Stimulated activated CD4-positive, alpha-beta T cell treated with anti-CD3 and anti-CD28 coated beads, Interleukin-15, amount 100 ng/mL, for 1 hour (primary cell): ENCODE measurements around the gene OTOP3.

Experiments used
- DNase-seq, 2 donors: peaks; one replicate each; pipeline ENCODE4 v3.0.0-alpha.2; 2020; ENCODE audit warnings: low read depth in 1 of 2, low spot score in 1 of 2

Gene OTOP3

DNA sequence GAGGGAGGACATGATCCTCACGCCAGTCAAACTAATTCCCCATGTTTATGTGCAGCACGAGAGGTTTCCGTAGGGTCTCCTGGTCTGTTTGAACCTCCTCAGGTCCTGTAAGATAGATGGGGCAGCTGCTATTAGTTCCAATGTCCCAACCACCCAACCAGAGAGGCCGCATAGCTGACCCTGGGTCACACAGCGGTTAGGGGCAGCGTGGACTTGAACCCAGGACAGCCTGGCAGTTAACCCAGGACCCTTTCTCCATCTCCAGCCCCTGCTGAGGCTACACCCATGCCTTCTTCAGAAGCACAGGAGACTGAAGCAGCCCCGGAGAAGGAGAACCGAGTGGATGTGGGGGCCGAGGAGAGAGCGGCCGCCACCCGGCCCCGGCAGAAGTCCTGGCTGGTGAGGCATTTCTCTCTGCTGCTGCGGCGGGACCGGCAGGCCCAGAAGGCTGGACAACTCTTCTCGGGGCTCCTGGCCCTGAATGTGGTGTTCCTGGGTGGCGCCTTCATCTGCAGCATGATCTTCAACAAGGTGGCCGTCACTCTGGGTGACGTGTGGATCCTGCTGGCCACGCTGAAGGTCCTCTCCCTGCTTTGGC lies 5.5 kb downstream of the OTOP3 start:
- DNase-seq: no peak

DNA sequence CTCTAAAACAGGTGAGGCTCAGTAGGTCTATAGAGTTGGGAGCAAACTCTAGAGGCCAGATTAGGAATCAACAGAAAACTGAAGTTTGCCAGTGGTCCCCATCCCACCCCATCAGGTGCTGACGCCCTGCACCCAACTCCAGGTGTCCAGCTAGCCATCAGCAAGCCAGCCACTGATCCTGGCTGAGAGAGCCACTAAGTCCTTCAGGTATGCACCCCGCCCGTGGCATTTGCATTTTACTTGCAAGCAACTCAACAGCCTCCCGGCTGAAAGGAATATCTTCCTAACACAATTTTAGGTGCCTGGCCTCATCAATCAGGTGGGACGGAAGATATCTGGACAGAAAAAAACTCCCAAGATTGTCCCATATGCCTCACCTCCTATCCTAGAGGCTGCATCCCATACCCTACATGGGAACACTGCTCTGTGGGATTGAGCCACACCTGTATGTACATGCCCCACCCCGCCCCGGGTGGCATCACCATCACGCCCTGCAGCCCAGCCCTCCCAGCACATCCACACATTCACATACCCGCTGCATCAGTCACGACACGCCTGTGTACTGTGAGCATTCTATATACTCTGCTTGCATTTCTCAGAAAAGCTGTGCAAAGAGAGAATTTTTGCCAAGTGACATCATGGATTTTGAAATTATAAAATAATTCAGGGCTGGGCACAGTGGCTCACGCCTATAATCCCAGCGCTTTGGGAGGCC lies 8.3 kb downstream of the OTOP3 start:
- DNase-seq: no peak

DNA sequence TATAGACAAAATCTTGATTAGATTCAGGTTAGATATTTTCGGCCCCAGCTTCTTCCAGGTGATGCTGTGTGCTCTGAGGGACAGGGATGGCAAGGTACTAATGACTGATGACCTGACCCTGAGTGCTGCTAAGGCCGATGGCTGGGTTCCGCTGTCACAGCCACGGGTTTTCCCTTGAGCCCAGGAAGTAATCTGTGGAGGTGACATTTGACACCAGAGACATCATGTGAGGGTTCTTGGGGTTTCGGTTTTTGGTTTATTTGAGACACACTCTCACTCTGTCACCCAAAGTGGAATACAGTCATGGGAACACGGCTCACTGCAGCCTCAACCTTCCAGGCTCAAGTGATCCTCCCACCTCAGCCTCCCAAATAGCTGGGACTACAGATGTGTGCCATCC lies 9.8 kb downstream of the OTOP3 start:
- DNase-seq: no peak

- DNase-seq: no peak
Measured at GRCh38 chr17:74946641-74947040, 10.9 kb downstream of the OTOP3 start.

DNA sequence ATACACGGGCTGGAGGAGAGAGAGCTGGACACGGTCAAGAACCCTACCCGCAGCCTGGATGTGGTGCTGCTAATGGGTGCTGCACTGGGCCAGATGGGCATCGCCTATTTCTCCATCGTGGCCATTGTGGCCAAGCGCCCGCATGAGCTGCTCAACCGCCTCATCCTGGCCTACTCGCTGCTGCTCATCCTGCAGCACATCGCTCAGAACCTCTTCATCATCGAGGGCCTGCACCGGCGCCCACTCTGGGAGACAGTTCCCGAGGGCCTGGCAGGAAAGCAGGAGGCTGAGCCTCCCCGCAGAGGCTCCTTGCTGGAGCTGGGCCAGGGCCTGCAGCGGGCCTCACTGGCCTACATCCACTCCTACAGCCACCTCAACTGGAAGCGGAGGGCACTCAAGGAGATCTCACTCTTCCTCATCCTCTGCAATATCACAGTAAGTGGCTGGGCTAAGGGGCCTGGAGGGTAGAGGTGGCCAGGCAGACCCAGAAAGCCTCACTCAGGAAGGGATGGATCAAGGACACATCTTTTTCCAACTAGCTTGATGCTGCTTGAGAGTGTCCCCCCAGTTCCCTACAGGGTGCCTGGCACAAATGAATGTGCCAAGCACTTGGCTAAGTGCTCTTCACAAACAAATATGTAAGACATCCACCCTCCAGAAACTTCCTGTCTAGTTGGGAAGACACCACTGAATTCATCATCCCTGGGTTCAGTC lies 11.5 kb downstream of the OTOP3 start:
- no peak for DNase-seq

DNA sequence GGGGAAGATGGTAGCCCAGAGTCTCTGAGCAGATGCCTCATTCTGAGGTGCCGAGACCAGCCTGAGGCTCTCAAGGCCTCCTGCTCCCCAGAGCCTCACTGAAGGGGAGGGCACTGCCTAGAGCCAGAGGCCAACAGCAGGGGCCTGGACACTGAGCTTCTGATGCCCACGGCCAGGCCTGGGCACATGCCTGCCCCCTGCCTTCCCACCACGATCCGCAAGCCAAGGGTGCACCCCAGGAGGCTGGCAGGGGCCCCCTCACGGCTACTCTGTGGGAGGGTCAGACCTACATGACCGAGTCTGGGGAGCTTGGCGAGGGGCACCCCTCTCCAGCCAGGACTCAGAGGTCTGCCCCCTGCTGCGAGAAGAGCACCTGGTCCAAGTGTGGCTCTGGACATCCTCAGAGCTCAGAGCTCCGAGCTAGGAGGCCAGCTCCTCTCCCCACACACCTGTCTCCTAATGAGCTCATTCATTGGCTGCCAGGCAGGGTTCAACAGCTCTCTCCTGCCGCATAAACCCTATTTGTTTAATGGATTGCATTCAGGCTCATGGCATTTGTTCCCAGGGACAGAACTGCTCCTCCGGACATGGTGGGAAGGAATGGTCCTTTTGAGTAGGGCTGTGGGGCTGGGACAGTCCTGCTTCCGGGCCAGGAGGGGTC lies 13.9 kb downstream of the OTOP3 start:
- no peak for DNase-seq

DNA sequence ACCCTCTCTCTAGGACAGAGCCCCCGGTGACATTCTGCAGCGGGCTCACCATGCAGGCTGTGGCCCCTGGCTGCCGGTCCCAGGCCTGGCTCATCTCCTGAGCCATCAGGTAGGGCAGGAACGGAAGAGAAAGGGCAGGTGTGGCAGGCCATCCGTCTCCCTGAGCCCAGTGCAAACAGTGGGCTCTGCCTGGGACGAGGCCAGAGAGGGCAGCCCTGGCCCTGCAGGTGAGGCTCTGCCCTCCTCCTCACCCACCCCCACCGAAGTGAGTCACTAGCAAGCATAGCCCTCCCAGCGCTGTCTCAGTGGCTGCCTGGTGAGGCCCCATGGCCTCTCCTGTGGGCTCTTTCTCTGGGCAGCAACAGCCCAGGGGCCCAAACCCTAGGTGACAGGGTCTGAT lies 14.5 kb downstream of the OTOP3 start:
- DNase-seq: no peak

DNA sequence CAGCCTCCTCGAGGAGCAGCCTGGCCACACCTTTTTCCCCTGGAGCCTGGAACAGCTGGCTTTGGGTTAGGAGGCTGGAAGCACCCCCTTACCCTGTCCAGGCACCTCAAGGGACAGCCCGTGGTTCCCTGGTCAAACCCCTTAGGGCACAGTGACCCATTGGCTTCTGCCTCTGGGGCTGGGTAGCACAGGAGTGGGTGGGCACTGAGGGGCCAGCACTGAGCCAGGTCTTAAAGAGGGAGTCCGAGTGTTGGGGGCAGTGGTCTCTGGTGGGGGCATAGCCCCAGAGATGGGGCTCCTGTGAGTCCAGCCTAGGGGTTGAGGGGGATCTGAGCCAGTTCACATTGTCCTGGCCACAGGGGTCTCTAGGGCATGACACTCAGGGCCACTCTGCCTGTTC lies 15.4 kb downstream of the OTOP3 start:
- DNase-seq: no peak

- no peak for DNase-seq
Measured at GRCh38 chr17:74951680-74952421, 16.2 kb downstream of the OTOP3 start.

- no peak for DNase-seq
Measured at GRCh38 chr17:74952431-74953133, 16.9 kb downstream of the OTOP3 start.

GRCh38 chr17:74953134-74953687 lies 17.5 kb downstream of the OTOP3 start:
- no peak for DNase-seq

GRCh38 chr17:74954115-74954514 lies 18.4 kb downstream of the OTOP3 start:
- DNase-seq: no peak

- no peak for DNase-seq
Measured at GRCh38 chr17:74954665-74955421, 19.1 kb downstream of the OTOP3 start.

DNA sequence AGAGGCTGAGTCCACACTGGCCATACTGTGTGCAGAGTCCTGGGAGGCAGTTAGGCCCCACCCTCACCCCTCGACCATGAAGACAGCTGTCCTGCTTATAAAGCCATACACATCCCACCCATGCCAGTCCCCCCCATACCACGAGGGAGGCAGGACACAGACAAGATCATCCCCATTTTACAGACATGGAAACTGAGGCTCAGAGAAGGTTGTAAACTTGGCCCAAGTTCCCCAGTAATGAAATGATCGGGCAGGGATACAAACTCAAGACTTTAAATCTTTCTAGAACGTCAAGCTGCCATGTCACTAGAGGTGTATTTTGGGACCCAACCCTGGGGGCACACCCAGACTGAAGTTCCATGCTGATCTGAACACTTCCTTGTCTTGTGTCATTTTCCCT lies 20.4 kb downstream of the OTOP3 start:
- DNase-seq: no peak

GRCh38 chr17:74957935-74958740 lies 22.4 kb downstream of the OTOP3 start:
- DNase-seq: peak; percentile 58 to 75

DNA sequence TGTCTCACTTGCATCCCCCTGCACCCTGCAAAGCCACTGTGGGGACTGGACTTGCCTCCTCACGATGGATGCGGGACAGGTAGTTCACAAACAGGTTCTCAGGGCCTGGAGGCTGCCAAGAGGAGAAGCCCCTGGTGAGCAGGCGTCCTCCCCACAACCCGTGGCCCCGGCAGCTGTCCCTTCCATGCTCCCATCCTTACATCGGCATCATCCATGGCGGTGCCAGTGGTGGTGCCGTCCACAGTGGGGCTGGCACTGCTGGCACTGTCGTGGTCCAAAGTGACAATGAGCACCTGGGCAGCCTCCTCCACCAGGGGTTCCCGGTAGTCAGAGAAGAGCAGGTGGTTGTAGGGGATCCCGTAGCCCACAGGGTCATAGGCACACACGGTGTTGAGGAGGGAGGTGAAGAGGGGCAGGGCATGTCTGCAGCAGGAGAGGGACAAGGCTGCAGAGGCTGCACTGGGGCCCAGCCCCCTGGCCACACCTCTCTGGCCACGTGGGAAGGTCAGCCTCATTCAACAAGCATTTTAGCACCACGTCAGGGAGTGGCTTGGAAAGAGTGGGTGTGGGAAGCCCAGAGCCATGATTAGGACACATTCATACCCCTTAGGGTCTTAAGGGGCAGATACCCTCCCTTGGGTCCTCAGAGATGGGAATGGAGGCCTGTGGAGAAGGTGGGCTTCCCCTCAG lies 24.3 kb downstream of the OTOP3 start:
- no peak for DNase-seq

DNA sequence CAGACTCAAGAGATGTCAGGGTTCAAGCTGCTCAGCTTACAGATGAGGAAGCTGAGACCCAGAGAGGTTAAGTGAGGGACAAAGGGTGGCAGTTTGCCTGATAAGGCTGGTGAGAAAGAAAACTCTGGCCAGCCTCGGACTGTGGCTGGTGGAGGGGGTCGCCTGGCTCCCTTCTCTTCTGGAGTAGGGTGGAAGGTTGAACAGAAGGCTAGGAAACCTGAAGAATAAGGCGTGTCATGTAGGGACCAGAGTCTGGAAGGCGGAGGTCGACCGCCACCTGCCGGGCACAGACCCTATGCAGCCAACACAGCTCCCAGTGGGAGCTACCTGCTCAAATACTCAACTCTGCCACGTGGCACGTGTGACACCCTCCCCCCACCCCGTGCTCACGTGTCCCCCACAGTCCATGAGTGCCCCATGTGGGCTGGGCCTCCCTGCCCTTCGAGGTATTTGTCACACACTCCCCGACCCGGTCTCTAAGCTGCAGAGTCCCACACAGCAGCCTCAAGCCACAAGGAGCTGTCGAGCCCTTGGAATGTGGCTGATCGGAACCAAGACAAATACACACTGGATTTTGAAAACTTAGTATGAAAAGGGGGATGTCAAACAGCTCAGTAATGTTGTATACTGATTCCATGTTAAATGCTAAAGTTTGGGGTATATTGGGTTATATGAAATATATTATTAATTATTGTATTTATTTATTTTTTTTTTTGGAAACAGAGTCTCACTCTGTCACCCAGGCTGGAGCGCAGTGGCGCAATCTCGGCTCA lies 25.1 kb downstream of the OTOP3 start:
- DNase-seq: peak in 1 of 2 donors; percentile 33
